ENCODE measurements around the gene IGSF21.

DNA sequence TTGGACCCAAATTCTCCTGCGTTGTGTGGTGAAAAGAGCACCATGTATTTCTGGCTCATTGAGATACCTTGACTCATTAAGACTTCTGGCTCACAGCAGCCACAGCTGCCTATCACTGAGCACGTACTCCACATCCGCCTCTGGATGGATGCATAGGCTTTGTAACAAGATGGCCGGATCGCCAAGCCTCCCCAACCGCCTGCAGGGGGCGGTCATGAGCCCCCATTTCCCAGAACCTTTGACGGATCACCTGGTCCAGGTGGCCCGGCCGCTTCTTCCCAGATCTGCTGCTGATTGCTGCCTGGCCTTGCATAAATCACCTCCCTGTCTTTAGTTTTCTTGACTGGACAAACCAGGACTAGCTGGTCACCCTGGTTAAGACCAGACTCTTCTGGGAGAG is 216.6 kb downstream of the IGSF21 start:
- TF ChIP-seq CTCF (IDR thresholded peaks at IDR 0.05) (no peak), POLR2A (IDR thresholded peaks at IDR 0.05) (no peak), EP300 (IDR thresholded peaks at IDR 0.05) (no peak)

All from suprapubic skin (tissue), 3 donors.